Measurements from ENCODE around the gene GNA15.
"Not testable (repeated sequence)": the region's sequence is repeated elsewhere in the genome, so short reads cannot be mapped to it uniquely, and the experiment has no call there.

The GNA15 gene

DNA sequence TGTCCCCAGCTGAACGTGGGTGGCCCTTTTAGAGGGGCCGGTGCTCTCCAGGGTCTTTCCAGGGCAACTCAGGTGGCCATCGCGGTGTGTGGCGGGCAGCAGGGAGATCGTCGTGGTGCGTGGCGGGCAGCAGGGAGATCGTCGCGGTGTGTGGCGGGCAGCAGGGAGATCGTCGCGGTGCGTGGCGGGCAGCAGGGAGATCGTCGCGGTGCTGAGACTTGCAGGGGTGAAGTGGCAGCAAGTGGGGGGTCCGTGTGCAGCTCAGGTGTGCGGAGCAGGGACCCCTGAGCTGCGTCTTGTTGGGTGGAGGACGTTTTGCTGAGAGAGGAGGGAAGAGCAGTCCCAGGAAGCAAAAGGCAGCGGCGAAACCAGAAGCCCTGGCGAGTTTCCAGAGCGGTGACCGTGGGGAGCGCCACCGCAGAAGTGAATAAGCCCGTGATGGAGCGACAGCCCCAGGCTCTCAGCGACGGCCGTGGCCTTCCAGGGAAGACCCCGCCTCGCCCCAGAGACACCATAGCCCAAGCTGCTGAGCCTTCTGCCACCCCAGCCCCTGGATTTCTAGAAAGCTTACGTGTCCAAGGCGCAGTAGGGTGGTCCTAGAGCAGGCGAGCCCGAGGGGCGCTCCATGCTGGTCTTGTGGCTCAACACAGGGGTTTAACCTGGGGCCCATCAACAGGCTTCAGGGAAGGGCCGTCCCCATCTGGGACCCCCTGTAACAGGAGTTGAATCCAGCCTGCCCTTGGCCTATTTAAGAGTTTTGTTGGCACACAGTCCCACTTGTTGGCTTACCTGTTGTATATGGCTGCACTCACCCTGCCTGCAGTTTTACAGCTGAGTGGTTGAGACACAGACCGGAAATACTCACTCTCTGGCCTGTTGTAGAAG is 55.3 kb downstream of the GNA15 start:
- DNase-seq (ENCODE audit: low read depth): no peak

- DNase-seq (ENCODE audit: low read depth): not testable (repeated sequence)
These were observed 55.9 kb downstream of the GNA15 start for GRCh38 chr19:3191806-3192104.

DNA sequence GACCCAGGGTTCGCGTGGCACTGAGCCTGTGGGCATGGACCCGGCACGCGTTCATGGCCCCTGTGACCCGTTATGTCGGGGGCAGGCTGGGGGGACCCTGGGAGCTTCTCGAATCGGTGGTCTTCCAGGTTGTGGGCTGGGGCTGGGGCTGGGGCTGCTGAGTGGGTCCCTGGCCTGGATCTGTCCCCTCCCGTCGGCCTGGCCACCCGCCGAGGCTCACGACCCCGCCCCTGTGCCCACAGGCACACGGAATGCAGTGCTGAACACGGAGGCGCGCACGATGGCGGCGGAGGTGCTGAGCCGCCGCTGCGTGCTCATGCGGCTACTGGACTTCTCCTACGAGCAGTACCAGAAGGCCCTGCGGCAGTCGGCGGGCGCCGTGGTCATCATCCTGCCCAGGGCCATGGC is 56.4 kb downstream of the GNA15 start:
- no peak for DNase-seq (ENCODE audit: low read depth)

- DNase-seq (ENCODE audit: low read depth): no peak
These were observed 56.9 kb downstream of the GNA15 start for GRCh38 chr19:3192684-3193083.

- DNase-seq (ENCODE audit: low read depth): no peak
These were observed 57.6 kb downstream of the GNA15 start for GRCh38 chr19:3193256-3194105.

GRCh38 chr19:3194106-3195087 is 58.6 kb downstream of the GNA15 start:
- DNase-seq (ENCODE audit: low read depth): no peak

- DNase-seq (ENCODE audit: low read depth): no peak
These were observed 60.5 kb downstream of the GNA15 start for GRCh38 chr19:3196064-3196932.

DNA sequence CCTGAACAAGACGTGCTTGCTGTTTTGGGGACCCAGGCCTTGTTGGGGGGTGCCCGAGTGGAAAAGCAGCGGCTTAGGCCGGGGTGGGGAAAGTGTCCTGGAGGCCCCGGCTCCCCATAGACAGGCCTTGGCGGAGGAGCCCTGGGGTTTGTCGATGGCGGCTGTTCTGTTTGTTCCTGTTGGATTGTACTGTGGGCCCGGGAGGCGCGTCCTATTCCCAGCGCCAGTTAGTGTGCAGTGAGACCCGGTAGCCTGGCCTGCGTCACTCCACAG is 61.0 kb downstream of the GNA15 start:
- no peak for DNase-seq (ENCODE audit: low read depth)

- no peak for DNase-seq (ENCODE audit: low read depth)
These were observed 63.3 kb downstream of the GNA15 start for GRCh38 chr19:3198901-3199700.

- DNase-seq (ENCODE audit: low read depth): no peak
These were observed 65.4 kb downstream of the GNA15 start for GRCh38 chr19:3201072-3201700.

DNA sequence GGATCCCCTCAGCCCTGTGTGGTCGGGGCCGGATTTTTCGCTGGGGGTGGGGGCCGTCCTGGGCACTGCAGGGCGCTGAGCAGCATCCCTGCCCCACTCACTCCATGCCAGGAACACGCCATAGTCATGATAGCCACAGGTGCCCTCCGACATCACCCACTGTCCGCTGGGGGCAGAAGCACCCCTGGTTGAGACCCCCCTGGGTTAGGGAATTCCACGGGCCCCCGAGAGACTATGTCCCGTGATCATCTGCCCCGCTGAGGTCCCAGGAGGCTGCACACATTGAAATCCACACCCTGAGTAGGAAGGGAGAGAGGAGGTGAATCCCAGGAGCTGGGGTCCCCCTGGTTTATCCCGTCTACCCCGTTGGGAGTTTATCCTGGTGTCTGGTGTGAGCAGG is 66.1 kb downstream of the GNA15 start:
- DNase-seq (ENCODE audit: low read depth): no peak

DNA sequence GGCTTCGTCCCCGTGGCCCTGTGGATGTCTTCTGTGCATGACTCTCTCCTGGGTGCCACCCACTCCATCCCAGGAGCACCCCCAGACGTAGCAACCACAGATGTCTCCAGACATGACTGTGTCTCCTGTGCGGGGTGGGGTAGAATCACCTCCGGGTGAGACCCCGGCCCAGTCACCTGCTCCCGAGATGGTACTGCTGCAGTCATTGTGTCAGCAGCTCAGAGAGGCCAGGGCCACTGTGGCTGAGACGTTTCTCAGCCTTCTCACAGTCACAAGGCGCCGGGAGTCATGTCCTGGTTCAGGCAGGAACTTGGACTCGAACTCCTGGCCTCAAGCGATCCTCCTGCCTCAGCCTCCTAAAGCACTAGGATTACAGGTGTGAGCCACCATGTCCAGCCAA is 66.5 kb downstream of the GNA15 start:
- no peak for DNase-seq (ENCODE audit: low read depth)

DNA sequence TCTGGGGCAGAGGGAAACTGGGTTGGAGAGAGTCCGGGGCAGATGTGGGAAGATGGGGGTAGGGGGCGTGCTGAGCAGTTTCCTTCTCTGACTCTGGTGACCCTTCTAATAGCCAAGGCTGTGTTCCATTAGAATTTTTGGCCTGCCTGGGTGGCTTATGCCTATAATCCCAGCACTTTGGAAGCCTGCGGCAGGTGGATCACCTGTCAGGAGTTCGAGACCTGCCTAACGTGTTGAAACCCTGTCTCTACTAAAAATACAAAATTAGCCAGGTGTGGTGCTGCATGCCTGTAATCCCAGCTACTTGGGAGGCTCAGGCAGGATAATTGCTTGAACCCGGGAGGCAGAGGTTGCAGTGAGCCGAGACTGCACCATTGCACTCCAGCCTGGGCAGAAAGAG is 67.1 kb downstream of the GNA15 start:
- DNase-seq (ENCODE audit: low read depth): not testable (repeated sequence)

DNA sequence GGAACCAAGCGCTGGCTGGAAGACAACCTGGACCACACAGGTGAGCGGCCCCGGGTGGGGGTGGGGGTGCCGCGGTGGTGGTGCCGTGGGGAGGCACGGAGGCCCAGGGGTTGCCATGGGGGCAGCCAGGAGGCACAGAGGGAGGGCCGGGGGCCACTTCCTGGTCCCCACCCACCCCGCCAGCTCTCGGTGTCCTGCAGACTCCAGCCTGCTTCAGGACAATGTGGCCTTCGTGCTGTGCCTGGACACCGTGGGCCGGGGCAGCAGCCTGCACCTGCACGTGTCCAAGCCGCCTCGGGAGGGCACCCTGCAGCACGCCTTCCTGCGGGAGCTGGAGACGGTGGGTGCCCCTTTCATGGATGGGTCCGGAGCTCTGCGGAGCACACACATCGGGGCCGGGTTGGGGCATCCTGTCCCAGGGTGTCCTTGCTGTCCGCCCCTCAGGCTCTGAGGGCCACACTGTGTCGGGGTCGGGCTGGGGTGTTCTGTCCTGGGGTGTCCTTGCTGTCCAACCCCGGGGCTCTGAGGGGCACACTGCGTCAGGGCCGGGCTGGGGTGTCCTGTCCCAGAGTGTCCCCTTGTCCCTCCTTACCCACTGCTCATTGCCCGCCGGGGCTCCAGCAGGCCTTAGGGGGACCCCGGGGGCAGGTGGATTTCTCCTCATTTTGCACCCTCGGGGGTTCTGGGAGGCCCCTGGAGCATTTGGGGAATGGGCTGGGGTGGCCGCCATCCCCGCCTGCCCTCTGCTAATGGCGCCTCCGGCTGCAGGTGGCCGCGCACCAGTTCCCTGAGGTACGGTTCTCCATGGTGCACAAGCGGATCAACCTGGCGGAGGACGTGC is 68.2 kb downstream of the GNA15 start:
- DNase-seq (ENCODE audit: low read depth): no peak

DNA sequence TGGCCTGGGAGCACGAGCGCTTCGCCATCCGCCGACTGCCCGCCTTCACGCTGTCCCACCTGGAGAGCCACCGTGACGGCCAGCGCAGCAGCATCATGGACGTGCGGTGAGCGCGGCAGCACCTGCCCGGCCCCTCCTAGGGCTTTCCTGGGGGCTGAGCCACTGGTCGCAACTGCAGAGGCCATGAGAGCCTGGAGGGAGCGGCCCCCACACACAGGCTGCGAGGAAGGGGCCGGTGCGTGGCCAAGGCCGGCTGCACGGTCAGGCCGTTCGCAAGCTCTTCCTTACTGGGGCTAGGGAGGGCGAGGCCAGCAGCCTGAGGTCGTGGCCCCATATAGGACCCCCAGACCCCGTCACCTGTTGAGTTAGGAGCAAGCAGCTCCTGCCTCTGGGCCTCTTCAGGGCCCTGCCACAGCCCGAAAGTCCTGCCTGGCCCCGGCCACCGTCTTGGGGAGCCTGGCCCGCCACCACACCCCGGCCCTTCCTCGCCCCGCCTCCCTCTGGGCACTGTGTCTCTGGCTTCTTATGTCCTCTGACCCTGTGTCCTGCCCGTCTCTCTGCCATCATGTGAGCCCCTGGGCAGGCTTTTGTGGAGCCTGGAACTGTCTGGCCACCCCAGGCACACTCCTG is 68.9 kb downstream of the GNA15 start:
- no peak for DNase-seq (ENCODE audit: low read depth)

DNA sequence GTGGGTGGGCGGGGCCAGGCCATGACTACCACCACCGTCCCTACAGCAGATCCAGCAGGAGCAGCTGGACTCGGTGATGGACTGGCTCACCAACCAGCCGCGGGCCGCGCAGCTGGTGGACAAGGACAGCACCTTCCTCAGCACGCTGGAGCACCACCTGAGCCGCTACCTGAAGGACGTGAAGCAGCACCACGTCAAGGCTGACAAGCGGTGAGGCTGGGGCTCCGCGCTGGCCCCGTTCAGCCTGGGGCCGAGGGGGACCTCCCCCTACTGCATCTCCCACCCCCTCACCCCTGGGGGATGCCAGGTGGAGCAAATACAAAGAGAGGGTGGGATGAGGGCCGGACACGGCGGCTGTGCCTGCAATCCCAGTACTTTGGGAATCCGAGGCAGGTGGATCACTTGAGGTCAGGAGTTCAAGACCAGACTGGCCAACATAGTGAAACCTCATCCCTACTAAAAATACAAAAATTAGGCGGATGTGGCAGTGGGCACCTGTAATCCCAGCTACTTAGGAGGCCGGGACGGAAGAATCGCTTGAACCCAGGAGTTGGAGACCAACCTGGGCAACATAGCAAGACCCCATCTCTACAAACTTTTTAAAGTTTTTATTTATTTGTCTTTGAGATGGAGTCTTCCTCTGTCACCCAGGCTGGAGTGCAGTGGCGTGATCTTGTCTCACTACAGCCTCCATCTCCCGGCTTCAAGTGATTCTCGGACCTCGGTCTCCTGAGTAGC is 70.6 kb downstream of the GNA15 start:
- DNase-seq (ENCODE audit: low read depth): no peak

DNA sequence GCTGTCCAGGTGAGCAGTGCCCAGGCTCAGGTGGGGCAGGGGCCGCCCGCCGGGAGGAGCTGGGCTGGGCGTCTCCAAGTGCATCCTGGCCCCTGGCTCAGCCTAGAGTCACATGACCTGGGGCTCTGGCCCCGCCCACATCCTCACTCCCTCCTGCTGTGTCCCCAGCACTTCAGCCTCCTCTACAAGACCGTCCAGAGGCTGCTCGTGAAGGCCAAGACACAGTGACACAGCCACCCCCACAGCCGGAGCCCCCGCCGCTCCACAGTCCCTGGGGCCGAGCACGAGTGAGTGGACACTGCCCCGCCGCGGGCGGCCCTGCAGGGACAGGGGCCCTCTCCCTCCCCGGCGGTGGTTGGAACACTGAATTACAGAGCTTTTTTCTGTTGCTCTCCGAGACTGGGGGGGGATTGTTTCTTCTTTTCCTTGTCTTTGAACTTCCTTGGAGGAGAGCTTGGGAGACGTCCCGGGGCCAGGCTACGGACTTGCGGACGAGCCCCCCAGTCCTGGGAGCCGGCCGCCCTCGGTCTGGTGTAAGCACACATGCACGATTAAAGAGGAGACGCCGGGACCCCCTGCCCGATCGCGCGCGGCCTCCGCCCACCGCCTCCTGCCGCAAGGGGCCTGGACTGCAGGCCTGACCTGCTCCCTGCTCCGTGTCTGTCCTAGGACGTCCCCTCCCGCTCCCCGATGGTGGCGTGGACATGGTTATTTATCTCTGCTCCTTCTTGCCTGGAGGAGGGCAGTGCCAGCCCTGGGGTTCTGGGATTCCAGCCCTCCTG is 71.8 kb downstream of the GNA15 start:
- no peak for DNase-seq (ENCODE audit: low read depth)
